CMK (cell line): ENCODE measurements around the gene EXOSC5.
"Not testable (repeated sequence)": the region's sequence is repeated elsewhere in the genome, so short reads cannot be mapped to it uniquely, and the experiment has no call there.

Experiments used
- DNase-seq: peaks from one replicate; pipeline ENCODE4 v3.0.0-alpha.2; 2010; ENCODE audit warnings: low read depth

Gene EXOSC5

GRCh38 chr19:41405776-41406175 is 8.6 kb upstream of the EXOSC5 start:
- DNase-seq, result no peak

DNA sequence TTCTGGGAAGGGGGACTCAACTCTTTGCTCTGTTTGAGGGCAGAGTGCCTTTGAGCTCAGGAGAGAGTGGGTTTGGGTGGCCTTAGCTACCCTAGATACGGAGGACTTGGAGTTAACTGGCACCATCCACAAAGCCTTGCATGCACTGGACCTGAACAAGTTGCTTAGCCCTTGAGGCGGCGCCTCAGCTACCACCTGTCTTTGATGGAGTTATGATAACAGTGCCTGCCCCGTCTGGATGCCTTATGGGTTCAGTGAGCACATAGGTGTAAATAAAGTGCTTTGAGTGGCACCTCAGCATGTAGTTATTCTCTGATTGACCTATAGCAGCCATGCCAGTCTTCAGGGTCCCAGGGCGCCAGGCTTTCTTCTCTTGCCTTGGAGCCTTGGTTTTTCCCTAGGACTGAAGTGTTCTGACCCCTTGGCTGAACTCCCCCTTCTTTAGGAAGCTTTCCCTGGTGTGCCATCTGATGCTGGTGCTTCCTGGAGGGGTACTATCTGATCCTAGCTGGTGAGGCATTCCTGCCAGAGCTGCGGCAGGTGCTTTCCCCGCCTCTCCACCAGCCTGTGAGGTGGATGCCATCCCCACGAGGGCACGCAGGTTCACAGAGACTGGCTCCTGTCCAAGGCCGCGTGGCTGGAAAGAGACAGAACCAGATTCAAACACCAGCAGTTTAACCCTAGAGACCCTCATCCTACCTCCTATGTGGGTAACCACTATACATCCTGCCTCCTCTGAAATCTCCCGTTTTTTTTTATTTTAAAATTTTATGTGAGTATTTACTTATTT is 6.2 kb upstream of the EXOSC5 start:
- DNase-seq, result no peak

- DNase-seq, result no peak
Measured at GRCh38 chr19:41402010-41402409, 4.9 kb upstream of the EXOSC5 start.

GRCh38 chr19:41401483-41401882 is 4.3 kb upstream of the EXOSC5 start:
- DNase-seq, result no peak

GRCh38 chr19:41399525-41399924 is 2.4 kb upstream of the EXOSC5 start:
- no peak for DNase-seq

- no peak for DNase-seq
Measured at GRCh38 chr19:41399091-41399490, 1.9 kb upstream of the EXOSC5 start.

DNA sequence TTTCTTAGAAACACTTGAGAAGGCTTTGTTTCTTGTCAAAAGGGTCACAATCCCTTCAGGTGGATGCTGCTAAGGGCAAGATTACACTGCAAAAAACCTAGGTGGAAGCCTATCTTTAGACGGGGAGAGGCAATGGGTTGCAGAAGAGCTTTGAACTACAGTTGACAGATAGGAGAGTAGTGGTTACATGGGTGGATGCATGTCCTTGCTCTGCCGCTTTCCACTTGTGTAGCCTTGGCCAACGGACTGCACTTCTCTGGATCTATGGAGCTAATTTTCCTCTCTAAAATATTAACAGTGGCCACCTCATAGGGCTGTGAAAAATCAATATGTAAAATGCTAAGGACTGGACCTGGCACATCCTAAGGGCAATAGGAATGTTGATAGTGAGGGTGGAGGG is 1.4 kb upstream of the EXOSC5 start:
- DNase-seq, result no peak

DNA sequence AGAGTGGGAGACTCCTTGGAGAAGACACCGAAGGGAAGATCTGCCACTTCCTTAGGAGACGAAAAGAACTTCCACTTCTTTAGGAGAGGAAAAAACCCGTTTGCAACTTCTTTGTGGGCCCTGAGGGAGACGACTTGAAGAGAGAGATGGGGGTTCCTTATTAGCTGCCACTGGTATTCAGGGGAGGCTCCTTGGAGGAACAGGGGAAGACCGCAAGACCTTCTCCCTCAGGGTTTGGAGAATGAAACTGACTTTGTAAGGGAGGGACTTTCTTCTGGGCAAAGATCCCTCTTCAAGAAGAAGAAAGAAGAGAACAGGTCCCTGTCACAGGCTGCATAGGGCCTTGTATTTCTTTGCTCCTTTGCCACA is 875 bp upstream of the EXOSC5 start:
- no peak for DNase-seq

DNA sequence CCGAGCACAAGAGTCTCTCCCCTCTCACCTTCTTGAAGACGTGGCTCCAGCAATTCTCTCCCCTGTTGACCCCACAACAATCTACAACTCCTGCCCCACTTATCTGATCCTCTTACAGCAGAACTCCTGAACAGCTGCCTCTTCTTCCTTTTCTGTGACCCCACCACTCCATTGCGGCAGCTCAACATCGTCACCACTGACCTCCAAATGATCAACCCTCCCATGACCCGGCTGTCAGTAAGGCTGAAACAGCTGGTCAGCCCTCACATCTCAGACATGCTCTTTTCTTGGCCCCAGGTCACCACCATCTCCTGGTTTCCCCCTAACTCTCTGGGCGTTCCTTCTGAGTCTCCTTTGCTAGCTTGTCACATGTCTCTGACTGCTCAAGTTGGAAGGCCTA is 1.8 kb downstream of the EXOSC5 start:
- no peak for DNase-seq

DNA sequence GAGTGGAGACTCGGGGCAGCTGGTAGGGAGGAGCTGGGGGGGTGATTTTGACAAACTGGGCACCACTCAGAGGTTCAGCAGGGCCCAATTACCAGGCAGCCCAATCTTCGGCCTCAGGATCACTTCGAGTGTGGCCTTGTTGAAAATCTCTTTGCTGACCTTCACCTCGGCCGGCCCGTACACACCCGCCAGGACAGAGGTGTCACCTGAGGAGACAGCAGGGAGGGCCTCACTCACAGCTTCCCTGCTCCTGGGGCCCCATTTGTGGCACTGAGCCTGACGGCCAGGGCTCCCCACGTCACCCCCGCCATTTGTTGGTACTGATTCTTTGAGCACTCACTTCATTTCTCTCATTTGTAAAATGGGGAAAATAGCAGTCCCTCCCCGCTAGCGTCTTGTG is 4.4 kb downstream of the EXOSC5 start:
- DNase-seq, result no peak

DNA sequence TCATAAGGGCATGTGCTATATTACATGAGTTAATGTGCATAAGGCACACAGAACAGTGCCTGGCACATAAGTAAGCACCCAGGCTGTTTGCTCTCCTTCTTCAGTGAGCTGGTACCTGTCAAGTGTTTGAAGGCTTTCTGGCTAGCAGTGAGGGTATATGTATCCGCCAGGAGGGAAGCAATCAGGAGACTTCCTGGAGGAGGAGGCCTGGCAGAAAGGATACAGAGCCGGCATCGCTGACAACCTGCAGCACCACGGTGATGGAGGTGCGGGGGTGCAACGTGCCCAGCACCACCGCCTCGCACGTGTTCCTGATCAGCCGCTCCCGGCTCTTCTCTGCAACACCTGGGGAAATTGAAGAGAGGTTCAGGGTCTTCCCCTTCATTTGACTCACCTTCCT is 5.5 kb downstream of the EXOSC5 start:
- DNase-seq, result no peak

GRCh38 chr19:41386442-41386841 is 10.7 kb downstream of the EXOSC5 start:
- no peak for DNase-seq

- DNase-seq, result no peak
Measured at GRCh38 chr19:41384351-41384750, 12.8 kb downstream of the EXOSC5 start.

DNA sequence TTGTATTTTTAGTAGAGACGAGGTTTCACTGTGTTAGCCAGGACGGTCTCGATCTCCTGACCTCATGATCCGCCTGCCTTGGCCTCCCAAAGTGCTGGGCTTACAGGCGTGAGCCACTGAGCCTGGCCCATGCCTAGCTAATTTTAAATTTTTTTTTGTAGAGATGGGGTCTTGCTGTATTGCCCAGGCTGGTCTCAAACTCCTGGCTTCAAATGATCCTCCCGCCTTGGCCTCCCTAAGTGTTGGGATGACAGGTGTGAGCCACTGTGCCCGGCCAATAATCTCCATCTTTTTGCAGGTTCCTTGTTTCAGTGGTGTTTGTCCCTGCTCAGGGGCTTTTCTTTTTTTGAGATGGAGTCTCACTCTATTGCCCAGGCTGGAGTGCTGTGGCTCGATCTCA is 15.6 kb downstream of the EXOSC5 start:
- not testable (repeated sequence) for DNase-seq

DNA sequence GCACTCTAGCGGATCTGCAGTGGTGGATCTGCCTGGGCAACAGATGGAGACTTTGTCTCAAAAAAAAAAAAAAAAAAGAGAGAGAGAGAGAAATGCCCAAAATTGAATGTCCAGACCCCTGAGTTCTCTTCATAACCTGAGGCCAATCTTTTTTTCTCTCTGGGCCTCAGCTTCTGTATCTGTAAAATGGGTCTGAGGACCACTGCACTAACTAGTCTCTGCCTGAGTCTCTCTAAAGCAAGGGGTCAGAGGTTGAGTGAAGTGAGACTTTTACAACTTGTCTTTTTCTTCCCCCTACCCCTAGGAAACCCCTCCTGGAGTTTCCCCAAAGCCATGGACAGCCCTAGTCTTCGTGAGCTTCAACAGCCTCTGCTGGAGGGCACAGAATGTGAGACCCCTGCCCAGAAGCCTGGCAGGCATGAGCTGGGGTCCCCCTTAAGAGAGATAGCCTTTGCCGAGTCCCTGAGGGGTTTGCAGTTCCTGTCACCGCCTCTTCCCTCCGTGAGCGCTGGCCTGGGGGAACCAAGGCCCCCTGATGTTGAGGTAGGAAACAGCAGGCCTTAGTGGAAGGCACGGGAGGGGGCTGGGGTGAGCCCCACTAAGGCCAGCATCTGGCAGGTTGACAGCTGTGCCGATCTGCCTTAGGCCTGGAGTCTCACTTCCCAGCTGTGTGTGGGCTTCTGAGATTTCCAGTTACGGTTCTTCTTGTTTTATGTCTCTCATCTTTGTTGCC is 19.0 kb downstream of the EXOSC5 start:
- no peak for DNase-seq

DNA sequence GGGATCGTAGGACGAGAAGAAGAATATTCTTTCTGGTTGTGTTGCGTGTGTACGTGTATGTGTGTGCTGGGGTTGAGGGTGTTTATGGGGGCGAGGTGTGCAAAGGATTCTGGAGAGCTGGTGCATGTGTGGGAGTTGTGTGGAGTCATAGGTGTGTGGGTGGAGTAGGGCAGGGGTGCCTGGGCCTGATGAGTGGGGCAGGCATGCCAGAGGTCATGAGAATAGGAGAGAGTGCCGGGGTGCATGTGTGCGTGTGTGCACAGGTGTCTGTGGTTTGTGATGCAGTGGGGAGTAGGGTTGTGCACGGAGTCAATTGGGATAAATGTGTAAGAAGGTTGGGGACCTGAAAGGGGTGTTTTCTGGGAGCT is 20.2 kb downstream of the EXOSC5 start:
- DNase-seq, result no peak

DNA sequence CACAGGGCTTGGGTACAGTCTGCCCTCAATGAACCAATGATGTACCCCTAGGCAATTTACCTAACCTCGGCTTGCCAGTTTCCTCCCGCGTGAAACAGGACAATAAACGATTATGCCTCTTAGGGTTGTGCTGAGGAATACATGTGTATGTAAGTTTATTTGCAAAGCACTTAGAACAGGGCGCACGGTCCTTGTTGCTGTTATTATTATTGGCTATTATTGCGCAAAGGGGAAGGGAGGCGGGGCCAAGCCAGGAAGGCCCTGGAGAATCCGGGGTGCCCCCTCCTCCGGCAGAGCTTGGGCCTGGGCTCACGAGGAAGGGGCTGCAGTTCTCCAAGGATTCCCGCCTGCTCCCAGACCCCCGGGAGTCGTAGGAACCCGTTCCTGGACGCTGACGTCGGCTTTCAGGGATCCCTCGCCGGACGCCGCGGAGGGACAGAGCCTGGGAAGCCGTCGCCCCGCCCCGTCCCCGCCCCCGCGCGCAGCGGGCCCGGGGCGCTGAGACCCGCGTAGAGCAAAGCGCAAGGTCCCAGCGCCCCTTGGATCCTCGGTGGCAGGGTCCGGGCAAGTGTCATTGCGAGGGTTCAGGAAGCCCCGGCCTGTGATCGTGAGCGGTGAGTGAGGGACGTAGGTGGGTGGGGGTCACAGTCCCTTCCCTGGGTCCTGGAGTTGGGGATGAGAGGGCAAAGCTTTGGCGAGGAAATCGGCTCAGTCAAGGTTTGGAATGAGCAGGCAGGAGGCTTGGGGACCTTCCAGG is 20.7 kb downstream of the EXOSC5 start, which contains the start of gene TMEM91:
Gene TMEM91, plus strand, starts transcription at position 293 of the 757 bp plus-strand sequence. CDS start 1,777 bp downstream, outside the sequence.
- DNase-seq, result no peak

- DNase-seq, result no peak
Measured at GRCh38 chr19:41373993-41374392, 23.2 kb downstream of the EXOSC5 start.

- no peak for DNase-seq
Measured at GRCh38 chr19:41372501-41372900, 24.7 kb downstream of the EXOSC5 start.

DNA sequence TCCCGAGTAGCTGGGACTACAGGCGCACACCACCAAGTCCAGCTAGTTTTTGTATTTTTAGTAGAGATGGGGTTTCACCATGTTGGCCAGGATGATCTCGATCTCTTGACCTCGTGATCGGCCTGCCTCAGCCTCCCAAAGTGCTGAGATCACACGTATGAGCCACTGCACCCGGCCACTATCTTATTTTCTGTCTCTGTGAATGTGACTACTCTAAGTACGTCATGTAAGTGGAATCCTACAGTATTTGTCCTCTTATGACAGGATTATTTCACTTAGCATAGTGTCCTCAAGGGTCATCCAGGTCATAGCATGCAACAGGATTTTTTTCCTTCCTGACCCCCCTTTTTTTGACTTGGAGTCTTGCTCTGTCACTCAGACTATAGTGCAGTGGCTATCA is 25.6 kb downstream of the EXOSC5 start:
- DNase-seq, result no peak

DNA sequence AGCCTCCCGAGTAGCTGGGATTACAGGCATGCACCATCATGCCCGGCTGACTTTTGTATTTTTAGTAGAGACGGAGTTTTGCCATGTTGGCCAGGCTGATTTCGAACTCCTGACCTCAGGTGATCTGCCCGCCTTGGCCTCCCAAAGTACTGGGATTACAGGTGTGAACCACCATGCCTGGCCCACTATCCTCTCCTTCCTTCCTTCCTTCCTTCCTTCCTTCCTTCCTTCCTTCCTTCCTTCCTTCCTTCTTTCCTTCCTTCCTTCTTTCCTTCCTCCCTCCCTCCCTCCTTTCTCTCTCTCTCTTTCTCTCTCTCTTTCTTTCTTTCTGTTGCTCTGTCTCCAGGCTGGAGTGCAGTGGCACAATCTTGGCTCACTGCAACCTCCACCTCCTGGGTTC is 26.0 kb downstream of the EXOSC5 start:
- not testable (repeated sequence) for DNase-seq

- DNase-seq, result no peak
Measured at GRCh38 chr19:41369769-41370168, 27.4 kb downstream of the EXOSC5 start.

- DNase-seq, result no peak
Measured at GRCh38 chr19:41367848-41368301, 29.3 kb downstream of the EXOSC5 start.
